H1 (cell line): Measurements from ENCODE around the gene MACC1. TPM values are rescaled to one million over a fixed set of nuclear protein-coding genes. Genes with fewer than 3 reads are reported as not detected.

ENCODE experiments used
- CTCF ChIA-PET: fragments of 300-600 bp; sonication (Branson Sonifier 250); formaldehyde crosslinking; loops from one replicate; lab custom pipeline; 2021; ENCODE audit not compliant: partially characterized antibody; lab: Charles Lee
- POLR2A ChIA-PET: fragments of 300-600 bp; sonication (Branson Sonifier 250); formaldehyde crosslinking; loops from one replicate; lab custom pipeline; 2021; ENCODE audit warnings: inconsistent platforms; ENCODE audit not compliant: partially characterized antibody; lab: Charles Lee
- DNase-seq, 2 experiments: peaks; one replicate each; pipeline versions ENCODE4 v3.0.0 to v3.0.0-alpha.2; 2010 to 2022; ENCODE audit warnings: low spot score in 2 of 2, low read depth in 1 of 2, mixed read lengths in 1 of 2
- FAIRE-seq: peaks from 2 replicates; lab custom pipeline; 2011; peaks lifted over from hg19 to GRCh38; lab: Jason Lieb, UNC
- H2AFZ ChIP-seq: 2 replicates; pipeline ENCODE4 v1.8.1; 2012; ENCODE audit warnings: low read length, inconsistent platforms
- H2AK5ac ChIP-seq: 2 replicates; pipeline ENCODE4 v1.6.1; 2013; ENCODE audit warnings: low read depth, low read length
- H2BK120ac ChIP-seq: replicated peaks from 2 replicates; pipeline ENCODE3; 2013; ENCODE audit warnings: low read depth, low read length, inconsistent platforms
- H2BK12ac ChIP-seq: 2 replicates; pipeline ENCODE4 v1.6.1; 2013; ENCODE audit warnings: low read depth, low read length
- H2BK15ac ChIP-seq: 2 replicates; pipeline ENCODE4 v1.6.1; 2013; ENCODE audit warnings: low read length
- H2BK20ac ChIP-seq: 2 replicates; pipeline ENCODE4 v1.6.1; 2013; ENCODE audit warnings: low read length
- H2BK5ac ChIP-seq: 2 replicates; pipeline ENCODE4 v1.6.1; 2013; ENCODE audit warnings: low read depth, low read length
- H3K14ac ChIP-seq: 2 replicates; pipeline ENCODE4 v1.6.1; 2013; ENCODE audit warnings: inconsistent platforms; ENCODE audit not compliant: insufficient read length
- H3K18ac ChIP-seq: 2 replicates; pipeline ENCODE4 v1.6.1; 2013; ENCODE audit warnings: low read length; ENCODE audit errors: extremely low read depth
- H3K23ac ChIP-seq: 2 replicates; pipeline ENCODE4 v1.6.1; 2013; ENCODE audit warnings: inconsistent platforms; ENCODE audit not compliant: insufficient read length
- H3K23me2 ChIP-seq: 2 replicates; pipeline ENCODE4 v1.6.1; 2013; ENCODE audit warnings: low read depth, low read length
- H3K27ac ChIP-seq: 2 replicates; pipeline ENCODE4 v1.6.1; 2011; ENCODE audit warnings: low read depth, low read length, inconsistent platforms
- H3K27me3 ChIP-seq, 4 experiments: replicated peaks in 1 of 4; 1 replicate in 1 of 4; 2 replicates in 3 of 4; pipeline versions ENCODE4 v1.6.1 to v1.8.1; 2011 to 2013; ENCODE audit warnings: low read length in 3 of 4, mild to moderate bottlenecking in 3 of 4, inconsistent platforms in 2 of 4, mixed read lengths in 2 of 4, moderate library complexity in 1 of 4; ENCODE audit not compliant: control insufficient read depth in 3 of 4, insufficient read depth in 3 of 4; ENCODE audit errors: extremely low read depth in 1 of 4
- H3K36me3 ChIP-seq, 4 experiments: 2 replicates each; pipeline versions ENCODE4 v1.6.1 to v1.8.1; 2011 to 2013; ENCODE audit warnings: mild to moderate bottlenecking in 4 of 4, low read length in 3 of 4, moderate library complexity in 2 of 4, control low read depth in 1 of 4, inconsistent platforms in 1 of 4; ENCODE audit not compliant: insufficient read depth in 4 of 4, control insufficient read depth in 2 of 4
- H3K4ac ChIP-seq: replicated peaks from 2 replicates; pipeline ENCODE3; 2013; ENCODE audit warnings: low read length, low read depth, mixed read lengths, inconsistent platforms; ENCODE audit not compliant: insufficient read length
- H3K4me1 ChIP-seq, 4 experiments: replicated peaks in 1 of 4; 1 replicate in 1 of 4; 2 replicates in 3 of 4; pipeline versions ENCODE4 v1.6.1 to v1.8.1; 2011 to 2013; ENCODE audit warnings: low read length in 3 of 4, inconsistent platforms in 2 of 4, mixed read lengths in 1 of 4; ENCODE audit not compliant: insufficient read depth in 4 of 4, control insufficient read depth in 3 of 4
- H3K4me2 ChIP-seq, 2 experiments: 2 replicates each; pipeline versions ENCODE4 v1.6.1 to v1.8.1; 2011 to 2013; ENCODE audit warnings: low read depth in 2 of 2, low read length in 2 of 2, control low read depth in 1 of 2, inconsistent platforms in 1 of 2, mild to moderate bottlenecking in 1 of 2; ENCODE audit not compliant: insufficient read depth in 1 of 2
- H3K4me3 ChIP-seq, 4 experiments: fragments of 200-600, 300-600 bp in 1 of 4; sonication (generic), shearing (Covaris generic), sonication (Bioruptor Twin) in 1 of 4; 2 replicates each; pipeline versions ENCODE4 v1.5.1 to v1.8.1; 2011 to 2016; ENCODE audit warnings: low read length in 4 of 4, low read depth in 3 of 4, control low read depth in 2 of 4, inconsistent platforms in 2 of 4, mild to moderate bottlenecking in 2 of 4, mixed read lengths in 1 of 4, moderate library complexity in 1 of 4; ENCODE audit not compliant: insufficient read depth in 2 of 4; ENCODE audit errors: extremely low read depth in 1 of 4
- H3K56ac ChIP-seq: replicated peaks from 2 replicates; pipeline ENCODE3; 2013; ENCODE audit warnings: low read depth, mild to moderate bottlenecking, mixed read lengths, low read length, inconsistent platforms; ENCODE audit not compliant: insufficient read length
- H3K79me1 ChIP-seq: 2 replicates; pipeline ENCODE4 v1.6.1; 2013; ENCODE audit warnings: low read depth, low read length, control low read depth
- H3K79me2 ChIP-seq, 2 experiments: 2 replicates each; pipeline versions ENCODE4 v1.6.1 to v1.8.1; 2012 to 2013; ENCODE audit warnings: low read length in 2 of 2, mild to moderate bottlenecking in 2 of 2, inconsistent platforms in 1 of 2; ENCODE audit not compliant: insufficient read depth in 2 of 2, control insufficient read depth in 1 of 2
- H3K9ac ChIP-seq, 4 experiments: replicated peaks in 1 of 4; 1 replicate in 1 of 4; 2 replicates in 3 of 4; pipeline versions ENCODE4 v1.6.1 to v1.8.1; 2011 to 2013; ENCODE audit warnings: low read depth in 3 of 4, low read length in 3 of 4, control low read depth in 2 of 4, mild to moderate bottlenecking in 2 of 4, moderate library complexity in 2 of 4, inconsistent platforms in 1 of 4; ENCODE audit errors: extremely low read depth in 1 of 4
- H3K9me3 ChIP-seq, 2 experiments: 2 replicates each; pipeline versions ENCODE4 v1.6.1 to v1.8.1; 2012 to 2013; ENCODE audit warnings: mild to moderate bottlenecking in 2 of 2, moderate library complexity in 2 of 2, control low read depth in 1 of 2, inconsistent platforms in 1 of 2, low read depth in 1 of 2, low read length in 1 of 2, mixed read lengths in 1 of 2; ENCODE audit not compliant: insufficient read depth in 2 of 2
- H4K20me1 ChIP-seq, 2 experiments: replicated peaks in 1 of 2; 2 replicates each; pipeline versions ENCODE3 to v1.8.1; 2011 to 2013; ENCODE audit warnings: inconsistent platforms in 2 of 2, low read length in 2 of 2, mild to moderate bottlenecking in 1 of 2; ENCODE audit not compliant: insufficient read depth in 2 of 2, control insufficient read depth in 1 of 2
- H4K5ac ChIP-seq: 2 replicates; pipeline ENCODE4 v1.6.1; 2013; ENCODE audit warnings: low read length, low read depth, mixed read lengths, inconsistent platforms; ENCODE audit not compliant: insufficient read length
- H4K8ac ChIP-seq: 2 replicates; pipeline ENCODE4 v1.8.0; 2013; ENCODE audit warnings: mild to moderate bottlenecking, moderate library complexity, low read length, inconsistent platforms; ENCODE audit not compliant: insufficient read depth; ENCODE audit errors: extremely low read depth
- H4K91ac ChIP-seq: replicated peaks from 2 replicates; pipeline ENCODE3; 2013; ENCODE audit warnings: low read length, mixed read lengths, inconsistent platforms; ENCODE audit not compliant: insufficient read length
- EP300 ChIP-seq, 2 experiments: IDR thresholded peaks; 1 replicate in 1 of 2; 2 replicates in 1 of 2; pipeline ENCODE4 v1.6.1; 2011 to 2012; ENCODE audit warnings: low read depth in 2 of 2, low read length in 2 of 2, mild to moderate bottlenecking in 2 of 2, borderline replicate concordance in 1 of 2, inconsistent platforms in 1 of 2, moderate library complexity in 1 of 2
- EZH2 ChIP-seq: fragments of 200-600 bp; sonication (generic); IDR thresholded peaks from 2 replicates; pipeline ENCODE4 v1.7.1; 2012; ENCODE audit warnings: low read depth, mild to moderate bottlenecking, moderate library complexity, low read length, inconsistent platforms; ENCODE audit not compliant: severe bottlenecking
- FOSL1 ChIP-seq: IDR thresholded peaks from 2 replicates; pipeline ENCODE4 v1.6.1; 2011; ENCODE audit warnings: mild to moderate bottlenecking, low read depth, low read length, moderate library complexity; ENCODE audit not compliant: insufficient read depth
- HDAC6 ChIP-seq: IDR thresholded peaks from one replicate; pipeline ENCODE4 v1.7.1; 2012; ENCODE audit warnings: low read depth, mild to moderate bottlenecking, inconsistent platforms, low read length, moderate library complexity
- JUN ChIP-seq: IDR thresholded peaks from 2 replicates; pipeline ENCODE4 v1.6.1; 2011; ENCODE audit warnings: low read depth, mild to moderate bottlenecking, improper control_type of control experiment, low read length
- KDM5A ChIP-seq: fragments of 200-600 bp; IDR thresholded peaks from 2 replicates; pipeline ENCODE4 v1.7.1; 2012; ENCODE audit warnings: mild to moderate bottlenecking, low read length, inconsistent platforms, mixed read lengths
- NRF1 ChIP-seq: IDR thresholded peaks from 2 replicates; pipeline ENCODE4 v1.6.1; 2011; ENCODE audit warnings: mild to moderate bottlenecking, low read depth, low read length, improper control_type of control experiment
- POLR2AphosphoS5 ChIP-seq: IDR thresholded peaks from 2 replicates; pipeline ENCODE4 v1.6.1; 2011; ENCODE audit warnings: low read depth, low read length
- POU5F1 ChIP-seq: IDR thresholded peaks from 2 replicates; pipeline ENCODE4 v1.6.1; 2011; ENCODE audit warnings: low read depth, mild to moderate bottlenecking, low read length, moderate library complexity
- SP4 ChIP-seq: IDR thresholded peaks from 2 replicates; pipeline ENCODE4 v1.6.1; 2012; ENCODE audit warnings: low read length, inconsistent platforms
- TAF1 ChIP-seq: IDR thresholded peaks from 2 replicates; pipeline ENCODE4 v1.6.1; 2011; ENCODE audit warnings: mild to moderate bottlenecking, low read depth, low read length
- TEAD4 ChIP-seq: IDR thresholded peaks from 2 replicates; pipeline ENCODE4 v1.6.1; 2012; ENCODE audit warnings: low read depth, low read length, inconsistent platforms, mixed read lengths
- WGBS, 2 experiments: shearing (Covaris generic) in 1 of 2; methylation state at CpG; one replicate each; pipeline versions ENCODE4 v1.1.6 to v1.1.7; 2013 to 2015; ENCODE audit warnings: low lambda C conversion rate in 2 of 2, mixed read lengths in 2 of 2, inconsistent platforms in 1 of 2, low coverage in 1 of 2, missing lambda C conversion rate in 1 of 2; ENCODE audit not compliant: insufficient replicate concordance in 2 of 2, insufficient coverage in 1 of 2, insufficient read length in 1 of 2; ENCODE audit errors: extremely low coverage in 1 of 2, missing lambda C conversion rate in 1 of 2; 5-methylcytosine and 5-hydroxymethylcytosine counted together
- polyA plus RNA-seq, 7 experiments: library from polyadenylated mRNA; depleted of rRNA in 3 of 7; stranded (reverse) in 5 of 7; unstranded in 2 of 7; fragments of >200 nt in 5 of 7; fragments of 200-250 nt in 2 of 7; gene quantifications; 1 replicate in 5 of 7; 2 replicates in 1 of 7; 4 replicates in 1 of 7; pipeline versions ENCODE4 v1.2.1 to v1.2.3, GENCODE V29; 2011 to 2013; ENCODE audit warnings: missing spikeins in 2 of 7, mixed read lengths in 2 of 7
- total RNA-seq: library from RNA; stranded (reverse); fragmentation: NEBNext Ultra II Directional; extraction: Animal tissue kit (Norgen Biotek cat#: 25700); gene quantifications from 2 replicates; pipeline ENCODE4 v1.2.1, GENCODE V29; 2021

MACC1 gene
- total and polyA plus RNA-seq, 2 of the 8 experiments (the other 6 are each of a cell fraction or from before 2014, with no cell fraction given): 2.0 to 17.2 TPM

- H2BK15ac ChIP-seq: no peak overlapping the region
- no peak overlapping the region for H3K9ac ChIP-seq
- H3K27me3 ChIP-seq: no peaks in the 10 kb centered on the region
- no peak overlapping the region for H2BK5ac ChIP-seq
- no peak overlapping the region for H3K27ac ChIP-seq
- no peaks in the 10 kb centered on the region for H3K4me1 ChIP-seq
- H3K23ac ChIP-seq: no peak overlapping the region
- DNase-seq: no peak
- H3K56ac ChIP-seq: no peak overlapping the region
- no peak overlapping the region for H4K91ac ChIP-seq
- no peak overlapping the region for H3K14ac ChIP-seq
- H2AK5ac ChIP-seq: no peak overlapping the region
- H4K5ac ChIP-seq: no peak overlapping the region
- H3K36me3 ChIP-seq: peaks cover 0 to 3% (median 0%) of the 10 kb centered on the region in 4 experiments; a peak in 1 of 8 replicates
- H4K20me1 ChIP-seq: no peaks in the 10 kb centered on the region
- no peak overlapping the region for H2BK120ac ChIP-seq
- no peak overlapping the region for H2AFZ ChIP-seq
- no peak overlapping the region for H3K4me2 ChIP-seq
- peaks cover 1% of the 10 kb centered on the region; the same call in 1 of the 2 replicates for H3K23me2 ChIP-seq
- H4K8ac ChIP-seq: no peak overlapping the region
- no peak overlapping the region for H3K4ac ChIP-seq
- CTCF ChIA-PET: no interaction called here
- H2BK20ac ChIP-seq: no peak overlapping the region
- POLR2A ChIA-PET: no interaction called here
- no peak overlapping the region for H3K4me3 ChIP-seq
- no peak for TF ChIP-seq POLR2AphosphoS5
- TF ChIP-seq TEAD4: no peak
- TF ChIP-seq SP4: no peak
- TF ChIP-seq HDAC6: no peak
- TF ChIP-seq POU5F1: no peak
- no peak for TF ChIP-seq KDM5A
- no peak for TF ChIP-seq JUN
- TF ChIP-seq TAF1: no peak
- TF ChIP-seq NRF1: no peak
- TF ChIP-seq EP300 (IDR thresholded peaks at IDR 0.05; ENCODE audit: borderline replicate concordance in 1 of 2, low read depth in 2 of 2, low read length in 2 of 2): no peak
- no peak for TF ChIP-seq EZH2
- TF ChIP-seq FOSL1: no peak
- TF ChIP-seq, all 59 proteins: peak for 0
- WGBS, 2 experiments: 94% methylated on average over 3 of the region's 3 CpGs; no CpG with 5 or more reads in 1 of the 2 experiments
- no peaks in the 10 kb centered on the region for H3K79me1 ChIP-seq
- H3K9me3 ChIP-seq: no peaks in the 10 kb centered on the region
- no peak overlapping the region for H3K18ac ChIP-seq
- H3K79me2 ChIP-seq: no peaks in the 10 kb centered on the region
- H2BK12ac ChIP-seq: no peak overlapping the region
- FAIRE-seq: no peak
These were observed 70.7 kb downstream of the MACC1 start for GRCh38 chr7:20146451-20146850.
